AG20443 (cell line): Measurements from ENCODE around the gene RAB33B.
"Not testable (repeated sequence)": the region's sequence is repeated elsewhere in the genome, so short reads cannot be mapped to it uniquely, and the experiment has no call there.

Source experiments
- DNase-seq: peaks from one replicate; pipeline ENCODE4 v3.0.0; 2012; ENCODE audit warnings: low spot score, mixed read lengths

RAB33B gene

DNA sequence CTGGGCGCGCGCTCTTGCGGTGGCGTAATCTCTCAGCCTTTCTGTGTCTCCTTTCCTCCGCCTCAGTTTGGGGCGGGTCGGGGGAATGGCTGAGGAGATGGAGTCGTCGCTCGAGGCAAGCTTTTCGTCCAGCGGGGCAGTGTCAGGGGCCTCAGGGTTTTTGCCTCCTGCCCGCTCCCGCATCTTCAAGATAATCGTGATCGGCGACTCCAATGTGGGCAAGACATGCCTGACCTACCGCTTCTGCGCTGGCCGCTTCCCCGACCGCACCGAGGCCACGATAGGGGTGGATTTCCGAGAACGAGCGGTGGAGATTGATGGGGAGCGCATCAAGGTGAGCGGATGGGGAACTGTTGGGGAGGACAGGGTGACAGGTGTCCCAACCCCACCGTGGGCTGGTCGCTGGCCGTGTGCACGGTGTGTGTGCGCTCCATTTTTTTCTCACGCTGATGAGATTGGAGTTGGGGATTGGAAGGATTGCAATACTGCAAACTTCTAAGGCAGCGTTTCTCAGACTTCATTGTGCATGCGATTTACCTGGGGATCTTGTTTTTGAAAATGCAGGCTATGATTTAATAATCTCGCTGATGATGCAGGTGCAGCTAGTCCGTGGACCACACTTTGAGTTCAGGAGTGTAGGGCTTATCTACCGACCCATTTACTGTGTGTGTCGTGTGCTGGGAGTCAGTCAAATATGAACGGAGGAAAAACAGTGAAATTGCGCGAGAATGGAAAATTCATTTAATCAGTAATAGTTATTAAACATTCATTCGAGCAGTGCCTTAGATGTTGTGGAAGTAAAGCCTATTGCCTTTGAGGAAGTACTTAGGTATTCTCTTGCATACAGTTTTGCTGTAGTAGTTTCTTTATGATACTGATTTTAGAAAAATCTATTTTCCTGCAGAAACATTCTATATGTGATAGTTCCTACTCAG lies at the start of gene RAB33B:
Gene RAB33B (plus strand): TSS at position 11 of the 935 bp plus-strand sequence. CDS start 75 bp downstream, at position 86.
- no peak for DNase-seq

DNA sequence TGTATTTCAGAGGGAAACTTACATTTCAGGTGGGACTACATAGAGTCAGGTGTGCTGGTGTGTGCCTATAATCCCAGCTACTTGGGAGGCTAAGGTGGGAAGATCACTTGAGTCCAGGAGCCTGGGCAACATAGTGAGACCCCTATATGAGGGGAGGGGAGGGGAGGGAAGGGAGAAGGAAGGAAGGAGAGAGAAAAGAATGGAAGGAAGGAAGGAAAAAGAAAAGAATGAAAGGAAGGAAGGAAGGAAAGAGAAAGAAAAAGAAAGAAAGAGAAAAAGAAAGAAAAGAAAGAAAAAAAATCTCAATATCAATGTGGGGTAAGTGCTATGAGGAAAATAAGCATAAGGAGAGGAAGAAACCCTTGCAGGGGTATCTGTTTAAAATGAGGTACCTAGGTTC lies 43.6 kb upstream of the RAB33B start:
- DNase-seq = no peak

DNA sequence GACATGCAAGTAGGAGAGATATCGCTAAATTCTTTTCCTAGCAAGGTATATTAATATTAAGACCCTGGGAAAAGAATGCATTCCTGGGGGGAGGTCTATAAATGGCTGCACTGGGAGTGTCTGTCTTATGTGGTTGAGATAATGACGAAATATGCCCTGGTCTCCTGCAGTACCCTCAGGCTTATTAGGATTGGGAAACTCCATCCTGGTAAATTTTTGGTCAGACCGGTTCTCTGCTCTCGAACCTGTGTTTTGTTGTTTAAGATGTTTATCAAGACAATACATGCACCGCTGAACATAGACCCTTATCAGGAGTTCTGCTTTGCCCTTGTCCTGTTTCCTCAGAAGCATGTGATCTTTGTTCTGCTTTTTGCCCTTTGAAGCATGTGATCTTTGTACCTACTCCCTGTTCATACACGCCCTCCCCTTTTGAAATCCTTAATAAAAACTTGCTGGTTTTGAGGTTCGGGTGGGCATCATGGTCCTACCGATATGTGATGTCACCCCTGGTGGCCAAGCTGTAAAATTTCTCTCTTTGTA lies 39.2 kb upstream of the RAB33B start:
- not testable (repeated sequence) for DNase-seq

DNA sequence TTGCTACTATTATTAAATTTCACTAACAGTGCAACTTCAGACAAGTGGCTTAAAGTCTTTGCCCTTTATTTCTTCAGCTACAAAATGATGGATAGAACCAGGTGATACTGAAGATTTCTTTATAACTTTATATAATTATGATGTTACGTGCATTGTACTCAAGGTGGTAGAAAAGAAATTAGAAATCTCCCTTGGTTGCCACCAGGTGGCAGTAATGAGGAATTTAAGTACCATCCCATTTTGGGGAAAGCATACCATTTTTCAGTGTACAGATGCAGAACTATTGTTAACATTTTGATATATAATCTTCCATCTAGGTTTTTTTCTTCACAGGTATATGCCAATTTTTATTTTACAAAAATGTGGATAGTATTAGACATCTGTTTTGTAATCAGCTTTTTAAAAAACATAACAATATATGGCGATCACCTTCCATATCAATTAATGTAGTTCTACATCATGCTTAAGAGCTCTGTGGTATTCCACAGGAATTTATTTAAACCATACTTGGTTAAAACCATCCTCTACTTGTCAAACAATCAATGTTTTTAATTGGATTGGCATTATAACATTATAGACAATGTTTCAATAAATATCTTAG lies 37.7 kb upstream of the RAB33B start:
- DNase-seq = peak; percentile 43

DNA sequence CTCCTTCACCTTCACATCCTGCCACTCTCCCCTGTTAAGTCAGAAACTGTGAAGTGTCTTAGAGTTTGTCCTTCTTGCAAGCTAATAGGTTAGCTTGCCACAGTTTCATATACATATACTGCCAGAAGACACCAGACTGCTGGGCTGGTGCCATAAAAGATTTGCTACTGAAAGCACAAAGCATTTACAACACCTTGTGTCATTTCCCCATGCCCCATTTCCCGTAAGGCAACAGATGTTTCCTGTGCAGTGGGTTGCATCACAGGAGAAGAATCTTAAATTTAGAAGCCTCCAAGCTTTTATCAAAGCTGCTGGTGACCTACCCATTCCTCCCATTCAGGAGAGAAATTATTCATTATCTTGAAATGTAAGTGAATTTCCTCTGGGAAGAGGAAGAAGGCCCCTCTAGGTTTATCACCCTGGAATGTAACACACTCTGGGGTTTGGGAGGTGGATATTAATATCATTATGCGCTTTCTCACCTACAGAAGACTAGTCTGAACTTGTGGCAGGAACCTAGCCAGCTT lies 34.5 kb upstream of the RAB33B start:
- peak; percentile 41 for DNase-seq

DNA sequence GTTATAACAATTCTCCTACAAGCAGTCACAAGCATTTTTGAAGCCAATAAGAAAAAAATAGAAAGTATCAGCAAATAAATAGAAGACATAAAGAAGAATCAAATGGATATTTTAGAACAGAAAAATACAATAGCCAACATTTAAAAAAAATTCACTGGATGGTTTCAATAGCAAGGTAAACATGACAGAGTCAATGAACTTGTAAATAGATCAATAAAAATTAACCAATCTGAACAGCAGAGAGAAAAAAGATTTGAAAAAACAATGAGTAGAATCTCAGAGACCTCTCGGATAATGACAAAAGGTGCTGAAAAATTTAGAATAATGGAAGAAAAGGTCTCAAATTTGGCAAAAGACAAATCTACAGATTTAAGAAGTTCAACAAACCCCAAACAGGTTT lies 33.3 kb upstream of the RAB33B start:
- DNase-seq = no peak

DNA sequence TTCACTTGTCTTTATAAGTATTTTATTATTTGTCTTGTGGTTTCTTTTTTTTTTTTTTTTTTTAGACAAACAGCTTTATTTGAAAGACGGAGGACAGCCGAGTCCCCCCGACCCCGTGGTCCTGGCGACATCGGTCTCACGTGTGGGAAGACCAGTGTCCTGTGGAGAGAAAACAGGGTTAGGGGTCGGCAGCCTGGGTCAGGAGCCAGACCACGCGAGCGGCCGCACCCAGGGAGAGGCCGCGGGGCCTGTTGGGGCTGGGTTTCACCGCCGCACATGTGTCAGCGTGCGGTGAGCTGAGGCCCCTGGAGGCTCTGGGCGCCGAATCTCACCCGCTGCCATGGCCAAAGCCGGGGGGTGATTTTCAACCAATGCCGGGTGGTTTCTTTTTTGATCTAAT lies 17.8 kb upstream of the RAB33B start:
- no peak for DNase-seq

DNA sequence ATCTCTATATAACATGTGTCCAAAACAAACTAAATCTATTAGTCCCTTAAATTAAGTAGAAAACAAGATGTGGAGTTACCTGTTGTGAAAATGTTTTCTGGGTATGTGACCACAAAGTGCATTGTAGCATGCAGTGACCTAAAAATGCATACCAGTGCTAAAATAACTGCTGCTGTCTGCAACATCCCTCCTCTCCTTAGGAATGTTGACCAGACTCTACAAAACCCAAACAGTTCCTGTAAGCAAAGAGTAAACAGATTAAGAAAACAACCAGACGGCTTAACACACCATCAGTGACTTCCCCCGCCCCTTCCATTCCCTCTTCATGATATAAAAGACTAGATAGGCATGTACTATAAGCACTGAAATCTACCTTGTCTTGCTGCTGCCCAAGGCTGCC lies 15.8 kb upstream of the RAB33B start:
- no peak for DNase-seq

DNA sequence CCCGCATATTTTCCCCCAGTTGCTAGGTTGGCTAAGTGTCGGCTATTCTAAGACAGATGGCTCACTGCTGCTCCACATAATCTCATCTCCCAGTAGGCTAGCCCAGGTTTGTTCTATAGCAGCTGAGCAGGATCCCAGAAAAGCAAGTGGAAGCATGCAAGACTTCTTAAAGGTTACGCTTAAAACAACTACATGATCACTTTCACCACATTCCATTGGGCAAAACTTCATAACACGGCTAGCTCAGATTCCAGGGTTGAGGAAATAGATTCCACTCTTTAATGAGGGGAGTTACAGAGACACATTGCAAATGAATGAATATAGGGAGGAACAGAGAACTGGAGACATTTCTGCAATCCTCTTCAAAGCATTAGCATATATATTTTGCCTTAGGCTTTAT lies 12.9 kb upstream of the RAB33B start:
- no peak for DNase-seq

DNA sequence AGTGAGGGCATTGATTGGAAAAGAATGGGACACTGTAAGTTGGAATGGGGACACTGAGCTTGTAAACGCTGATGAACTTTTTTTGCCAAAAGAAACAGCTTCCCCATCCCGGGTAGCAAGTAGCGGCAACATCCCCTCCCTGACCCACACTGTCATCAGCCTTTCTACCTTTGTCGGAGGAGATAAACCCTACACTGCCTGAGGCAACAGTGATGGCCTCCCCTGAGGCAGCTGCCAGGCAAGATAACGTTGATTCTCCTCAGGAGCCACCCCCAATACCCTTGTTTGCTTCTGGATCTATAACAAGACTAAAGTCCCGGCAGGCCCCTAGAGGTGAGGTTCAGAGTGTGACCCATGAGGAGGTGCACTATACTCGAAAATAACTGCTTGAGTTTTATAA lies 10.3 kb upstream of the RAB33B start:
- DNase-seq = no peak

DNA sequence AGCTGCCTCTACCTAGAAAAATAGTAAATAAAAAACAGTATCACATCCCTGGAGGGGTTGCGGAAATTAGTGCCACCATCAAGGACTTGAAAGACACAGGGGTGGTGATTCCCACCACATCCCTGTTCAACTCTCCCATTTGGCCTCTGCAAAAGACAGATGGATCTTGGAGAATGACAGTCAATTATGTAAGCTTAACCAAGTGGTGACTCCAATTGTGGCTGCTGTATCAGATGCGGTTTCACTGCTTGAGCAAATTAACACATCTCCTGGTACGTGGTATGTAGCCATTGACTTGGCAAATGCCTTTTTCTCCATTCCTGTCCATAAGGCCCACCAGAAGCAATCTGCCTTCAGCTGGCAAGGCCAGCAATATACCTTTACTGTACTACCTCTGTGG lies 9.0 kb upstream of the RAB33B start:
- DNase-seq = not testable (repeated sequence)

DNA sequence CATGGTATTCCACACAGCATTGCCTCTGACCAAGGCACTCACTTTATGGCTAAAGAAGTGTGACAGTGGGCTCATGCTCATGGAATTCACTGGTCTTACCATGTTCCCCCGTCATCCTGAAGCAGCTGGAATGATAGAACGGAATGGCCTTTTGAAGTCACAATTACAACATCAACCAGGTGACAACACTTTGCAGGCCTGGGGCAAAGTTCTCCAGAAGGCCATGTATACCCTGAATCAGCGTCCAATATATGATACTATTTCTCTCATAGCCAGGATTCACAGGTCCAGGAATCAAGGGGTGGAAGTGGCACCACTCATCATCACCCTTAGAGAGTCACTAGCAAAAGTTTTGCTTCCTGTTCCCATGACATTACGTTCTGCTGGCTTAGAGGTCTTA lies 6.8 kb upstream of the RAB33B start:
- not testable (repeated sequence) for DNase-seq

DNA sequence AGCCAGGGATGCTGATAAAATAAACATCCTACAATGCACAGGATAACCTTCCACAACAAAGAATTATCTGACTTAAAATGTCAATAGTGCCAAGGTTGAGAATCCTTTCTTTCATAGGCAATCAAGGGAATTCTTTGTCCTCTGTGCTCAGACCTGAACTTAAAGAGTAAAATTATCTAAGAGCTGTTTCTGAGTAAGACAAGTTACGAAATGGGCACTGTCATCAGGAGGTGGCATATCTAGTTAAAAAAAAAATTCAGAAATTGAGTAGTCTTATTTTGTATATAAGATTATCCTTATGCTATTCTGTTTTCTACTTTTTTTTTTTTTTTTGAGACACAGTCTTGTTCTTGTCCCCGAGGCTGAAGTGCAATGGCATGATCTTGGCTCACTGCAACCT lies 3.3 kb upstream of the RAB33B start:
- DNase-seq = no peak

DNA sequence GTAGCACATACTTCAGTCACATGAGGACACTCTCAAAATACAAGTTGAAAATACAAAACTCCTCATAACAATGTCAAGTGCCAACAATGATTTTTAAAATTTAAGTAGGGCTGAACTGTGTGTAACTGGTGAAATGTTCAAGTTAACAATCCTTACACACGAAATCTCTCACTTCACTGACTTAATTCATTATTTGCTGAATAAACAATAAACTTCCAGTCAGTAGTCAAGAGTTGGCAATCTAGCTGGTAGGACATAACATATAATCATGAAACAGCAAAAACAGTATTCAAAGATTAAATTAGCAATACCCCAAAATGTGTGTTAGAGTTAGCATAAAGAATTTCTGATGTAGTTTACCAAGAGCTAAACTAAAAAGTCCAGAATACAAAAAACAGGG lies 1.9 kb upstream of the RAB33B start:
- no peak for DNase-seq

DNA sequence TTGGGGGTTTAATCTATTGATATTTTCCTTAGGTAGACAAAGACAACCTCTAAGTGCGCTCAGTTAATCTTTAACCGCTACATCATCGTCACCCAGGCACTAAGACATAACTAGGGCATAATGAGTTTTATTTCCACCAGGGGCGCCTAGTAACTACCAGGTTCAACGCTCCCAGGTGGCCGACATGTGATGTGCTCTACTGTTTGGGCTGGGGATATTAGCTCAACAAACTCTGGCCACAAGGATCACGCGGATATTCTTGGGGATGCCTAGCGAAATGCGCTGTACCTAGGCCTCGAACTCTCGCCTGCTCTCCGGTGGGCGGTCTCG lies 915 bp upstream of the RAB33B start:
- DNase-seq = no peak

DNA sequence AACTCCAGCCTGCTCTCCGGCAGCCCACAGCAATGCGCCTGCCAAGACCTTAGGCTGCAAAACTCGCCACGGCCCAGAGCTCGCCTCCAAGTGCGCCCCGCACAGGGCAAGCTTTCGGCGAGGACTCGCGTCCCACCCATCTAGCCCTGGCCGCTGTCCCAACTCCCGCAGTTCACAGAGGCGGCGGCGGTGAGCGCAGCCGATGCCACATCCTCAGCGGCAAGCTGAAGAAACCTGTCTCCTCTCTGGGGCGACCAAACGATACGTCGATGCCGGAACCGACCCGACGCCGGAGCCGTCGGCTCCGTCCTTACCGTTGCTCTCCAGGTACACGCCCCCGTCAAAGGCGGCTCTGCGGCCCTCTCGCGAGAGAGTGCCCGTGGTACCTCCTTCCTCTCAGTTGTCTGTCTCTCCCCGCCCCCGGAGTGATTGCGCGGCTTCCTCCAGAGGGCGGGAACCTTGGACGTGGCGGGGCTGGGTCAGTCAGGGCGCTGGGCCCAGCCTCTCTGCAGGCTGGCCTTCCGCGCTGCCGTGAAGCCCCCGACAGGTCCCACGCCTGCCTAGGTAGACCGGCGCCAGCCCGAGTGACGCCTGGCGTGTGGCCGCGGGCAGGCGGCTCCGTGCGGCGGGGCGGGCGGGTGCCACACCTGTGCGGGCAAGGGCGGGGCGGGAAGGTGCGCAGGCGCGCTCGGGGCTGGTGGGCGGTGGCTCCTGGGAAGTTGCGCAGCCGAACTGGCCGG lies 380 bp upstream of the RAB33B start:
- peak; percentile 97 for DNase-seq

DNA sequence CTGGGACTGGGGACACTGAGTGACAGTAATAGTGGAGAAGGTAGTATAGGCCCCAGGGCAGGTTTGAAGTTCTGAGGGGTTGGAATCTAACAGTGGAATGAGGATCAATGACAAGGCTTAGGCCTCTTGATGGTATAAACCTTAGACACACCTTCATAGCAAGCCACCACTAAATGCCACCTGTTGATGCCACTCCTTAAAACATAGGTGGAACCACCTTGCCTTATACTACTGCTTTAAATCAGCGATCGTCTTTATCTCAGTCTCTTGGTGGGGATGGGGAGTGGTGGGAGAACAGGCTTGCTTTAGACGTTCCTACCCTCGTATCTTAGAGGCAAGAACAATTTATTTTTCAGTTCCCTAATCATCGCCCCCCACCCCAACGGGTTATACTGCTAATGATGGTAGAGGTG lies 1.2 kb downstream of the RAB33B start:
- no peak for DNase-seq

DNA sequence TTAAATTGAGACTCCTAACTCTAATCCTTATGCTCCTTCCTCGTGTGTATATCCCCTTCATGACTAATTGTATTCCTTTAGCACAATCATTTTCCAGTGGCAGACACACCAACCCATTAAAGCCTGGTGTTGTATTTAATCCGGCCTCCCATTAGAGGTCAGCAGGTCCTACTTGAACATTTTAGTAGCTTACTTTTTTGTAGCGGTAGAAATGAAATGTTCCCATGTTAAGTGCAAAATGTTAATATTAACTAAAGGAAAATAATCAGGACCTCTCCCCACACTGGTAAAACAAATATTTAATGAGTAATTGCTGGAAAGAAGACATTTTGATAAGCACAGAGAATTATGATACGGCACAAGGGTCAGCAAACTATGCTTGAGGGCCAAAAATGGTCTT lies 3.4 kb downstream of the RAB33B start:
- no peak for DNase-seq

DNA sequence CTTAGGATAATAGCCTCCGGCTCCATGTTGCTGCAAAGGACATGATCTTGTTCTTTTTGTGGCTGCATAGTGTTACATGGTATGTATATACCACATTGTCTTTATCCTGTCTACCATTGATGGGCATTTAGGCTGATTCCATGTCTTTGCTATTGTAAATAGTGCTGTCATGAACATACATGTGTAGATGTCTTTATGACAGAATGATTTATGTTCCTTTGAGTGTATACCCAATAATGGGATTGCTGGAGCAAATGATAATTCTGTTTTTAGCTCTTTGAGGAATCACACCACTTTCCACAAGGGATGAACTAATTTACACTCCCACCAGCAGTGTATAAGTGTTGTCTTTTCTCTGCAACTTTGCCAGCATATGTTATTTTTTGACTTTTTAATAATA lies 4.6 kb downstream of the RAB33B start:
- DNase-seq = no peak

DNA sequence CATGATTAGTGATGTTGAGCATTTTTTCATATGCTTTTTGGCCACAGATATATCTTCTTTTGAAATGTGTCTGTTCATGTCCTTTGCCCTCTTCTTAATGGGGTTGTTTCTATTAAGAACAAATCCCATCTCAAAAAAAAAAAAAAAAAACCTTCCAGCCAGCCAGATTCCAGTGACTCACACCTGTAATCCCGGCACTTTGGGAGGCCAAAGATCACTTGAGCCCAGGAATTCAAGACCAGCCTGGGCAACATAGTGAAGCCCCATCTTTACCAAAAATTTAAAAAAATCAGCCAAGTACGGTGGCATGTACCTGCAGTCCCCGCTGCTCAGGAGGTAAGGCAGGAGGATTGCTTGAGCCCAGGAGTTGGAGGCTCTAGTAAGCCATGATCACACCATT lies 5.1 kb downstream of the RAB33B start:
- DNase-seq = no peak

DNA sequence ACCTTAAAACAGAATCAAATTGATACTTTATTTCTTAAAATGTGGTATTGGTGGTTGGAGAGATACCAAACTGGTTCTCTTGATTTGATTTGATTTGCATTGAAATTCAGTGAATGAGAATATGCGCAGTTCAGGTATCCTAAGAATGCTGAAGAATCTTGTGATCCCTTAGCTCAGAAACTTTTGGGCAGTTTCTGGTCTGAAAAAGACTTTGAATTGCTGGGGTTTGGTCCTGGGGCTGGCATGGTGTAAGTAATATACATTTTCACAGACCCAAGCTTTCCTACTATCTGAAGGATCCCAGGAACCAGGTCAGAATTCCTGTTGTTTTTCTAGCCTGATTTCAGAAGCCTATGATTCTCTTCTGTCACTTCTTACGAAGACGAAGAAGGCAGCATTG lies 6.6 kb downstream of the RAB33B start:
- DNase-seq = no peak

DNA sequence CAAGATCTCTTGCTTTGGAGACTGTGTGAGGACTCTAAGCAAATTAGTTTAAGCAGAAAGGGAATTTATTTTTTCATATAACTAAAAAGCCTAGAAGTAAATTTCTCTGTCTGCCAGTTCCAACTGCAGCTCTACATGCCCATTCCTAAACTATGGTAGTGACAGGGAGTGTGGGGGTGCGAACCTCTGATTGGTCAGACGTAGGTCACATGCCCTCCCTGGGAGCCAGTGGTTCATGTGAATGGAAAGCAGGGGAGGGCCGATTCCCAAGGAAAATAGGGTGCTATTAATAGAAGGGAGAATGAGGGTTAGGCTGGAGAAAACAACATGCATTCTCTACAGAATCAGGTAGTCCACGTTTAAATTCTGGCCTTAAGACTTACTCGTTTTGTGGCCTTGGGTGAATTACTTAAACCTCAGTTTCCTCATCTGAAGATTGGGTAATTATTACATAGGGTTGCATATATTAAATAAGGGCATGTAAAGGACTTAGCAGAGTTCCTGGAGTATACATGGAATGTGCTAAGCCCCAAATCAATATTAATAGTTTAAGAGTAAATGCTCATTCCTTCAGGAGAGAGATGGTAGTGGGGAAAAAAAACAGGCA lies 7.2 kb downstream of the RAB33B start:
- DNase-seq = no peak
